BLaER1 treated with 17β-estradiol and CSF1 and Interleukin-3, amounts not matched to agents 10 nM and 100 nM (cell line): ENCODE data around the gene GALNTL6.

Experiments used
- H3K27ac ChIP-seq, 11 experiments: shearing (Covaris generic); formaldehyde crosslinking; 2 replicates each; pipeline ENCODE4 v1.8.1; 2022
- H3K27me3 ChIP-seq, 11 experiments: shearing (Covaris generic); formaldehyde crosslinking; 2 replicates each; pipeline ENCODE4 v1.8.1; 2022
- H3K36me3 ChIP-seq, 11 experiments: shearing (Covaris generic); formaldehyde crosslinking; 2 replicates each; pipeline ENCODE4 v1.8.1; 2022
- H3K4me1 ChIP-seq, 10 experiments: shearing (Covaris generic); formaldehyde crosslinking; 2 replicates each; pipeline ENCODE4 v1.8.1; 2022
- H3K4me2 ChIP-seq, 11 experiments: shearing (Covaris generic); formaldehyde crosslinking; 2 replicates each; pipeline ENCODE4 v1.8.1; 2022
- H3K4me3 ChIP-seq, 10 experiments: shearing (Covaris generic); formaldehyde crosslinking; 2 replicates each; pipeline ENCODE4 v1.8.1; 2022
- H3K9ac ChIP-seq, 11 experiments: shearing (Covaris generic); formaldehyde crosslinking; 2 replicates each; pipeline ENCODE4 v1.8.1; 2022
- H3K9me3 ChIP-seq, 11 experiments: shearing (Covaris generic); formaldehyde crosslinking; replicated peaks in 1 of 11; 2 replicates each; pipeline ENCODE4 v1.8.1; 2022
- H4K20me1 ChIP-seq, 11 experiments: shearing (Covaris generic); formaldehyde crosslinking; 2 replicates each; pipeline ENCODE4 v1.8.1; 2022
- Cebpa-rat ChIP-seq, 11 experiments: shearing (Covaris generic); IDR thresholded peaks; 2 replicates each; pipeline ENCODE4 v1.8.1; 2022

The GALNTL6 gene

DNA sequence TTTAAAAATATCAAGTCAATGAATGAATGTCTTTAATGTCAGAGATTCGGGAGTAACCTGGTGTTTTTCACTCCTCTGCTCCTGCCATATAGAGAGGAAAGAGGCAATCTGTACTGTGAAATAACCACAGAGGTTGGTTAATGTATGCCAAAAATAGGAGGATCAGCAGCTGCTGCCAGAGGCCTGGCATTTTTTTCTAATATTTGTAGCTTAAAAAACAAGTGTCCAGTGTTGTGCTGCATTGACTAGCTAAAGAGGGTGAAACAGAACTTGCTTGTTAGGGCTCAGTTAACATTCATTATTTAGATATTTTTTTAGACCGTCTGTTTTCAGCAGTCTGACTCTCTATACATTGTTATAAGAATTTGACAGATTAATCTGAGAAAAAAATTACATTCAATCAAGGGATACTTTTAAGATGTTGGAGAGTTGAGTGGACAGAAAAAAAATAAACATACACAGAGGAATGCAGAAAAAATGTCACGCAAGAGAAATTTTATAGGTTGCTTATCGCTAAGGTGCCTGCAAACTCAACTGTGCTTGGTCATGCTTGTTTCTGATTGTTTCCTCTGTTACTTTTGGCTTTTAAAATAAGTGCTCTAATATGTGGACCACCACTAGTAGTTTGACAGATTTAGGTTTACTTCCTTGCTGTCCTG, 963.1 kb downstream of the GALNTL6 start:
- Histone ChIP-seq H3K9ac (no peak overlapping the region), H3K27me3 (no peaks in the 10 kb centered on the region), H3K27ac (no peak overlapping the region), H3K4me2 (no peak overlapping the region), H4K20me1 (no peaks in the 10 kb centered on the region), H3K4me3 (no peak overlapping the region), H3K4me1 (no peaks in the 10 kb centered on the region), H3K9me3 (0 out of 22 replicates have a peak, but pooled peaks cover 0 to 6% (median 0%) of the 10 kb centered on the region in 11 experiments), H3K36me3 (no peaks in the 10 kb centered on the region)
- TF ChIP-seq Cebpa-rat (IDR thresholded peaks at IDR 0.05) = no peak

DNA sequence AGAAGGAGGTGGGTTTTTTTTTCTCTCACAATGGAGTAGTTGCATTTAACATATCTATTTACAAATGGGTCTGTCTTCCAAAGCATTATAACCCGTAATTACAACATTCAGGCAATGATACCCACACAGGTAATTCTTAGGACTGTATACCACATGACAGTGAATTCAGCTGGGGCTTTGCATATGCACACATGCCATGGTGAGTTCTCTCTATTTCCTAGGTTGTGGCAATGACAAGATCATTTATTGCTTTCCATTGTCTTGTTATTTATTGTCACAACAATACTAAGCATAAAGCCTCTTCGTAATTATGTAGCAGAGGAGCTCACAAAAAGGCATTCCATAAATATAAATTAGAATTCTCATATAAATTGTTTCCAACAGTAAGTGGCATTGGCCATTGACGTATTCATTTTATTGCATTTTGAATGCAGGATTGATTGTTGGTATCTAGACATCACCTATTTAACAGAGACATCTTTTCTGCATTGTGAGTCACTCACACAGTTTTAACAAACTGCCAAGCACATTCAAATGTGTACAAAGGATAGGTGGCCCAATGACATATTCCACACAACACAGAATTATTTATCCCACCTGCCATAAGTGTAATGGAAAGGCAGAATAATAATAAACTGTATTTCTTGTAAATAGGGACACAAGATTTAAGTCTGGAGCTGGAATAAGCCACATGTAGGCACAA, 964.7 kb downstream of the GALNTL6 start:
- no peaks in the 10 kb centered on the region for H3K27me3 ChIP-seq
- no peak overlapping the region for H3K27ac ChIP-seq
- H4K20me1 ChIP-seq = no peaks in the 10 kb centered on the region
- H3K36me3 ChIP-seq = no peaks in the 10 kb centered on the region
- H3K4me1 ChIP-seq = no peaks in the 10 kb centered on the region
- TF ChIP-seq Cebpa-rat (IDR thresholded peaks at IDR 0.05) = no peak
- H3K9me3 ChIP-seq = no peaks in the 10 kb centered on the region
- H3K4me3 ChIP-seq = no peak overlapping the region
- H3K9ac ChIP-seq = no peak overlapping the region
- no peak overlapping the region for H3K4me2 ChIP-seq

DNA sequence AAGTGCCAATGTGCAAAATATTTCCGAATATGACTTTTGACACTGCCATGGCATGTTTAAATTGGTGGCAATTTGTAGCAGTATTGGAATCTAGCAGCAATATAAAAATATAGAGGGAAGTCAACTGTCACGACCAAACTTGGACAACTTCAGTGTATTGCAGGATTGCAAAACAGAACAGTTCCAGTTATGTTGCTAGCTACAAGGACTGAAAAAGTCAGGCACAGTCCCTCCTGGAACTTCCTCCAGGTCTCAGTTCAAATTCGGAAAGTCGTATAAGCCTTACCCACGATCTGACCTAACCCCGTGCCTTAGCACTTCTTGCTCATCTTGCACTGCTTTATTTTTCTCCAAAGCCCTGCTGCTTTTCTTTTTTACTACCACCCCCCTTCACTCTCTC, 965.4 kb downstream of the GALNTL6 start:
- Histone ChIP-seq H3K4me3 (no peak overlapping the region), H4K20me1 (no peaks in the 10 kb centered on the region), H3K4me2 (no peak overlapping the region), H3K9me3 (no peaks in the 10 kb centered on the region), H3K27ac (no peak overlapping the region), H3K27me3 (no peaks in the 10 kb centered on the region), H3K4me1 (no peaks in the 10 kb centered on the region), H3K9ac (no peak overlapping the region), H3K36me3 (no peaks in the 10 kb centered on the region)
- no peak for TF ChIP-seq Cebpa-rat (IDR thresholded peaks at IDR 0.05)

DNA sequence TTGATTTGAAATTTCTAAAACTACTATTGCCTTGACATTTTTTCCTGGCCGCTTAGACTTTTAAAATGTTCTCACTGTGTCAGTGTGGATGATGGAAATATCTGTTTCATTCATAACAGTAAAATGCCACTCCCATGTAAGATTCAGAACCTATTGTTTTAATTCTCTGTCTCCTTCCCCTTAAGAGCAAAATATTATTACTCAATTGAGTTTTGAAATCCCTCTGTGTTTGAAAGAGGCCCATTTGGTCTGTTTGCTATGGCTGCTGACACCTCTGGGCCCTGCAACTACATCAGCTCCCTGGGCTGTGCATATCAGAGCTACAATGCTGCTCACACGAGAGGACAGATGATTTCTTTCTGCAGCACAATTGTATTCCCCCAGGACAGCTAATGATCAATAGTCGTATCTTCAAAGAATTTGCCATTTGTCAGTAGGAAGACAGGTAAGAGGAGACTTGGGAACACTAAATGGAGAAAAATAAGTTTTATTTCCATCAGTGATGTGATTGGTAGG, 967.4 kb downstream of the GALNTL6 start:
- TF ChIP-seq Cebpa-rat (IDR thresholded peaks at IDR 0.05) = no peak
- Histone ChIP-seq H4K20me1 (no peaks in the 10 kb centered on the region), H3K4me1 (peaks cover 0 to 1% (median 0%) of the 10 kb centered on the region in 10 experiments; a peak in 1 of 20 replicates)

DNA sequence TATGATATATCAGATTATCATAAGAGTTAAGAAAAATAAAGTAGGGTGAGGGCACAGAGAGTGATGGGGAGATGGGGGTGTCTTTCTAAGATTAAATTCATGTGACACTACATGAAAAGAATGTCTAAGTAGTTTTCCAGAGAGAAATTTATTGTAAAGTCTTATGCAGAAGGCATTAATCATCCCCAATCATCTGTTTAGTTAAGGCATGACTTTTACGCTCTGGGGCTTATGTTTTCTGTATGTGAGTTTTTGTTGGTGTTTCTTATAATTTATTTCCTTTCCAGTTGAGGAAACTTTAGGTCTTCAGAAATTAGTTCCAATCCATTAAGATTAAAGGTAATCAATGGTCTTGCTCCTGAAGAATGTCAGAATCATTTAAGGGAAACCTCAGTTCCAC, 972.4 kb downstream of the GALNTL6 start:
- Histone ChIP-seq H3K27me3 (no peaks in the 10 kb centered on the region), H4K20me1 (no peaks in the 10 kb centered on the region), H3K4me1 (peaks cover 0 to 21% (median 0%) of the 10 kb centered on the region in 10 experiments; a peak in 6 of 20 replicates), H3K4me3 (no peak overlapping the region), H3K4me2 (0 out of 22 replicates have a peak overlapping the region, but pooled peaks of 1 of the 11 experiments have one; percentile 9), H3K9ac (no peak overlapping the region), H3K36me3 (no peaks in the 10 kb centered on the region), H3K27ac (0 out of 22 replicates have a peak overlapping the region, but pooled peaks of 1 of the 11 experiments have one; percentile 2), H3K9me3 (no peaks in the 10 kb centered on the region)
- no peak for TF ChIP-seq Cebpa-rat (IDR thresholded peaks at IDR 0.05)

More for the DNA sequence above, 967.4 kb downstream of the GALNTL6 start:
- Histone ChIP-seq H3K27me3 (no peaks in the 10 kb centered on the region), H3K9me3 (no peaks in the 10 kb centered on the region), H3K27ac (no peak overlapping the region), H3K9ac (no peak overlapping the region), H3K4me2 (no peak overlapping the region), H3K4me3 (no peak overlapping the region), H3K36me3 (no peaks in the 10 kb centered on the region)

DNA sequence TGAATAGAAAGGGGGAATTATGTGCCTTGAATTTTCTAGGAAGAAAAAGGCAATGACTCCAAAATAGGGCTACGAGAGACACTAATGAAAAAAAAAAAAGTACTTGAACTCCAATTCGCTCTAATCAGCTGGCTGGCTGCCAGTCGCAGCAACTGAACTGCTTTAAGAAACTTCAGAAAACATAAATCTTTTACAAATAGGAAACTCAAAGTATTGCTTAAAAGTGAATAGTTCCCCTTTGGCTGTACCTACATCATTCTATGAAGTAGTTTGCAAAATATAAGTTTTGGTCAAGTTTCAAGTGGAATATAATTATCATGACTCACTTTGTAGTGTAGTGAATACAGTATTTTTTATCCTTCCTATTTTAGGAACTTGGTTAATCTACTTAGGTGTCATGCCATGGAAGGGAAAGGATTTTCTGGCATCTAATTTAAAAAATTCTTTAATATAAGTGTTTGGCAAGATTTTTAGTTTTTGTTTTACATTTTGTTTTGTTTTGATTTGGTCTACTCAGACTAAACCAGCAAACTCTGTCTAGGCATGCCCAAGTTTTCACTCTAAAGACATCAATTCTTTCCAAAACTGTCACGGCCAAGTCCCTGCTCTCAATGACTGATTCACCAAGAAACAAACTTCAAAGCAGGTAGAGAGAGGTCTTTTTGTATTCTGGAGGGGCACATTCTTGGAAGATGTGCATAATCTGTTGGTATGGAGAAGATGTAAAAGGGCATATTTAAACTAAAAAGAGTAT, 973.0 kb downstream of the GALNTL6 start:
- no peaks in the 10 kb centered on the region for H3K36me3 ChIP-seq
- H3K4me2 ChIP-seq = peak overlapping the region in 1 of 11 experiments; percentile 9; a peak in 3 of 22 replicates
- peak overlapping the region in 2 of 11 experiments; percentile 42 to 58; a peak in 4 of 22 replicates for H3K27ac ChIP-seq
- H3K9me3 ChIP-seq = no peaks in the 10 kb centered on the region
- H3K4me3 ChIP-seq = no peak overlapping the region
- H3K4me1 ChIP-seq = peaks cover 0 to 21% (median 0%) of the 10 kb centered on the region in 10 experiments; a peak in 6 of 20 replicates
- no peak overlapping the region for H3K9ac ChIP-seq
- H4K20me1 ChIP-seq = no peaks in the 10 kb centered on the region
- TF ChIP-seq Cebpa-rat (IDR thresholded peaks at IDR 0.05) = no peak
- no peaks in the 10 kb centered on the region for H3K27me3 ChIP-seq

DNA sequence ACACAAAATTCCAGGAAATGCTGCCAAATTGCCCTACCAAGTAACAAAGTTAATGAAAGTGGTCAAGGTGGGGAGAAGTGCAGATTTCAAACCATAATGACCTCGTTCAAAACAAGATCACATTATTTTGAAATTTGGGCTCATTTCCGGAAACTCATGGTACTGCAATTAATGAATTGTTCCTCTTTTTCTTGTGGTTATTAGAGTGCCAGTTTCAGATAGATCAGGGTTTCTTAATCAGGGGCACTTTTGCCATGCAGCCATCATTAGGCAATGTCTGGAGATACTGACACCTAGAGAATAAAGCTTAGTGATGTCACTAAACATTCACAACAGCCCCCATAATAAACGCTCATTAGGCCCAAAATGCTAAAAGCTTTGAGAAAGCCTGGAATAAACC, 973.9 kb downstream of the GALNTL6 start:
- Histone ChIP-seq H3K27me3 (no peaks in the 10 kb centered on the region), H3K9ac (no peak overlapping the region), H3K9me3 (no peaks in the 10 kb centered on the region), H3K4me3 (no peak overlapping the region), H4K20me1 (no peaks in the 10 kb centered on the region), H3K36me3 (no peaks in the 10 kb centered on the region), H3K4me1 (peaks cover 0 to 21% (median 0%) of the 10 kb centered on the region in 10 experiments; a peak in 6 of 20 replicates), H3K27ac (peak overlapping the region in 2 of 11 experiments; percentile 42 to 58; a peak in 4 of 22 replicates), H3K4me2 (peak overlapping the region in 4 of 11 experiments; percentile 5 to 67 (median 28); a peak in 7 of 22 replicates)
- TF ChIP-seq Cebpa-rat (IDR thresholded peaks at IDR 0.05) = peak in 1 of 11 experiments; percentile 19; a peak in 1 of 22 replicates

DNA sequence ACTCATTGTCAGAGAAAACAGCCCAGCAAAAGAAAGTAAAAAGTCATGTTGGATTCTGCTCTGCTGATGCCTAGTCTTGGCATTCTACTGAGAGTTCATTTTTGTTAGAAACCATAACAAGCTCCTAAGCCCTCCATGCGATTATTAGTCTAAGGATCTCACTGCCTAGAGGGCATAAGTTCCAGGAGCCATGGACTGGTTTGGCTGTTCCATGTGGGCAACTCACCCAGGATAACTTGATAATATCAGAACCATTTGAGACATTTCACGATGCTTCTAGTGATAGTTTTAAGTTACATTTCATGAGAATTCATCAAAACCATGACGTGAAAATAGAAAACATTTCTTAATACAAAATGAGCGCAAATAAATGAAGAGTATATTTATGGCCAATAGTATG, 978.6 kb downstream of the GALNTL6 start:
- no peak overlapping the region for H3K4me3 ChIP-seq

More for the DNA sequence above, 978.6 kb downstream of the GALNTL6 start:
- Histone ChIP-seq H3K9ac (no peak overlapping the region), H3K27ac (no peak overlapping the region), H3K36me3 (no peaks in the 10 kb centered on the region), H3K4me2 (no peak overlapping the region), H4K20me1 (no peaks in the 10 kb centered on the region), H3K27me3 (no peaks in the 10 kb centered on the region), H3K9me3 (no peaks in the 10 kb centered on the region), H3K4me1 (peaks cover 0 to 9% (median 0%) of the 10 kb centered on the region in 10 experiments; a peak in 6 of 20 replicates)
- no peak for TF ChIP-seq Cebpa-rat (IDR thresholded peaks at IDR 0.05)
